NCI-H1092 treated with DMSO at 0.1 percent for 48 hours (cell line): ENCODE measurements around the gene ZNF275.
A peak's percentile ranks its signal among the peaks of the same experiment; 100 is the strongest.
"Not testable (repeated sequence)": the region's sequence is repeated elsewhere in the genome, so short reads cannot be mapped to it uniquely, and the experiment has no call there.

Experiments used
- DNase-seq: peaks from one replicate; lab custom pipeline; 2025; lab: John Stamatoyannopoulos, UW

ZNF275 gene

DNA sequence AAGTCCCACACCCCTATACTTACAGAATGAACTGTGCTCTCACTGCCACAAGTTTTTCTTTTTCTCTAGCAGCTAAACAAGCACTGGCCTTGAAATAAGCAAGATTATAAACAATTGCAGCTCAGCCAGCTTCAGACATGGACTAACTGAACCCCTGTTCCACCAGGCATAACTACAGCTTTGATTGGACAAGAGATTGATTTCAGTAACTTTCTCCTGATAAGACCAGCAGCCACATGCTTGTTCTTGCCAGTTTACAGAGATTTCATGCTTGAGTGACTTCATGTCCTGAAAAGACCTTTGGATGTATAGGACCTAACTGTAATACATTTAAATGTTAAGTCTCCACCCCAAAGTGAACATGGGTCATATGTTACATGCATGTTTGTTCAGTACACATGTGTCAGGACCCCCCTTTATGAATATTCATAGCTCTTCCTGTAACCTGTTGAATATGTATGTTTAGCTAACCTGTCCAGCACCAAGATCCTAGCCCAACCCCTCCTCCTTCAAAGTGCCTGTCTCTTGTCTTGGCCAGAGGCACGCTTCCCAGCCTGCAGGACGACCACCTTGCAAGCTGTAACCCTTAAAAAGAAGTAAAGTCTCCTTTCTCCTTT is 27.9 kb downstream of the ZNF275 start:
- no peak for DNase-seq

DNA sequence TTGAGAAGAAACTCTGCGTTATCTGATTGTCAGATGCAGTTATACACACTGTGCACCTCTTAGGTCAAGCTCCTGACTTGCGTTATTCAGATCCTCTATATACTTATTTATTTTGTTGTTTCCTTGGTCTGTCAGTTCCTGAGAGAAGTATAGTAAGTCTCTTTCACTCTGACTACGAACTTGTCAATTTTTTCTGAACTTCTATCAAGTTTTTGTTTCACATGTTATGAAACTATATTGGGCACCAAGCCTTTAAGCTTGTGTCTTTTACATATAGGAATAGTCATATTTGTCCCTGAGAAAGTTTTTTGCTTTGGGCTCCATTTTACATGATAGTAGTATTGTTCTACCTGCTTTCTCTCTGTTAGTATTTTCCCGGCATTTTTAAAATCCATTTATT is 31.7 kb downstream of the ZNF275 start:
- DNase-seq: no peak

DNA sequence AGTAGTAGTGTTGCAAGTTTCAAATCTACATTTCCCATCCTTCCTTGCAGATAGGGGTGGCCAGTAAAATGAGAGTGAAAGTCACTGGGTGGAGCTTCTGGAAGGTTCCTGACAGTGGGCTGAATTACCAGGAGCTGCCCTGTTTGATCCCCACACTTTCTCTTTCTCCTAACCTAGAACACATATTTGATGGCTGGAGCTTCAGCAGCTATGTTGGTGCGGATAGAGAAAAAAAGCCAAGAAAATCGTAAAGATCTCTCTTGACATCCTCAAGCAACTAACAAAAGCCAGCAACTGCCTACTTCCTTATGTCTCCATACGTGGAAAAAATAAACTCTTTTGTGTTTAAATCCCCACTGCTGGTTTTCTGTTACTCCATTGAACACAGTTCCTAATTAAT is 32.2 kb downstream of the ZNF275 start:
- no peak for DNase-seq

DNA sequence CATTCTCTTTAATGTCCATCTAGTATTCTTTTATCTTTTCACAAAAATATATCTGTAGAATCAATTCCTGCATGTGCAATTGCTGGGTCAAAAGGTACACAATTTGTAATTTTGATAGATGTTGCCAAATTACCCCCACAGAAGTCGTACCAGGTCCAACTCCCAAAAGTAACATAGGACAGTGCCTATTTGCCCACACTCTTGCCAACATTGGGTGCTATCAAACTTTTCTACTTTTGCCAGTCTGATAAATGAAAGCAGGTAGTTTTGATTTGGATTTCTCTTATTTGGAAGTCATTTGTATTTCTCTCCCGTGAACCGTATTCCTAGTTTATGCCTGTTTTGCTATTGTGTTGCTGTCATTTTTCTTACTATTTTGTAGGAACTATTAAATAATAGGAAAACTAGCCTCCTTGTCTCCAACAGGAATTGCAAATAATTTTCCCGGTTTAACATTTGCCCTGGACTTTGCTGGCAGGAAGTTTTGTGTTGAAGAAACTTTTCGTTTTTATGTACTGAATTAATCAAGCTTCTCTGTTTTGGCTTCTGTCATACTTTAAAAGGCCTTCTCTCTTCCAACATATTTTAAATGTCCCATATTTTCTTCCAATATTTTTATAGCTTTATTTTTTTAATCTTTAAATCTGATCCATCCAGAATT is 33.1 kb downstream of the ZNF275 start:
- DNase-seq: no peak

DNA sequence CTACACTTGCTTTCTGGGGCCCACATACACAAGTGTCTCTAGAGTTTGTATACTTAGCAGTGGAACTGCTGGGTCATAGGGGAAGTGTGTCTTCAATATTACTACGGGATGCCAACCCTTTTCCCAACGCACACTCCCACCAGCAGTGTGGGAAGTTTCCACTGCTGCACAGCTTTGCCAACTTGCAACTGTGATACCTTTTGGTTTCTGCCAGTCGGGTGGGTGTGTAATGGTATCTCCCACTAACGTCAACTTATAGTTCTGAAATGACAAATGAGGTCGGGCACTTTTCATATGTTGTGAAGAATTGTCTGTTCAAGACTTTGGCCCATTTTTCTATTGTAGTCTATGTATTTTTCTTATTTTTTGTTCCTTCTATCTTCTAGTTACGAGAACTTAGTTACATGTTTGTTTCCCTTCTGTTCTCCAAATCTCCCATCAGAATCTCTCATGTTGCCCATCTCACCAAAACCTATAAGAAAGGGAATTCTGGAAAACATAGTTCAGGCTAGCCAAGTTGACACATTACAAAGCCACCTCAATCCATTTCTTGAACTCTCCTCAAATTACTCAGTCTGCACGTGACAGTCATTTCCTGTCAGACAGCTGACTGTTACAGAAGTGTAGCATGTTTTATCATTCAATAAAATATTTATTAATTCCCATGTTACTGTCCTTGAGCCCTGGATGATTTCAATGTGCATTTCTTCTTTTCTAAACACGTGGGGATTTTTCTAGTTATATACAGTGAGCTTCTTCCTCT is 36.5 kb downstream of the ZNF275 start:
- DNase-seq: no peak

DNA sequence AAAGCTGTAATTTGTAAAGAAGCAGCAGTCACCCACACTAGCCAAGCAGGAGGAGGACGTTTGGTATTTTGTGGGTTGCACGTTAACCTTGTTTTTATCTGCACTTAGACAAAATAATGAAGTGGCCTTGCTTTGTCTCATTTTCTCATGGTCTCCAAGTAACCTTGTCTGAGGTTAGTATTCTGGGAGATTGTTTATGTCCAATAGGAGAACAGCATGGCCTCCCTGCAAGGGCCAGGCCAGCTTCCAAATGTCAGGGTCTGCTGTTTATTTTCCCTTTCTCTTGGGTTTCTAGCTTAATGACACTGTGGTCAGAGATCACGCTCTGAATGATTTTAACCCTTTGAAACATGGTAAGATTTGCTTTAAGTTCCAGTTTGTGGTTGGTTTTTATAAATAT is 37.3 kb downstream of the ZNF275 start:
- DNase-seq: no peak

DNA sequence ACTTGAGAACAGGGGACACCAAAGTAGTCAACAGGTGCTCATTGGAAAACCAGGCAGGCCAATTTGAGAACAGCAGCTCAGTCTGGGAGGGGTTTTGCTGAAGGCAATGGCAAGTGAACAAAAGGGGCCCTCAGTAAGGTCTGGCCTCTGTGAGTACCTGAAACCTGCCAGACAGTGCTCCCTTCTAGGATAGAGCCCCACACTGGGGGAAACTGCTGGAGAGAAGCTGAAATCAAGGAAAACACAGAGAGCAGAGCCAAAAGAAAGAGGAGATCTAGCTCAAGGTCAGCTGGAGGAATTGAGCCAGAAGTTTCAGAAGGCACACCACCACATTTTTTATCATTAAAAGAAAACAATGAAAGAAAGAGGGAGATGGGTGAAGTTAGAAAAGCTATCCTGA is 39.0 kb downstream of the ZNF275 start:
- no peak for DNase-seq

DNA sequence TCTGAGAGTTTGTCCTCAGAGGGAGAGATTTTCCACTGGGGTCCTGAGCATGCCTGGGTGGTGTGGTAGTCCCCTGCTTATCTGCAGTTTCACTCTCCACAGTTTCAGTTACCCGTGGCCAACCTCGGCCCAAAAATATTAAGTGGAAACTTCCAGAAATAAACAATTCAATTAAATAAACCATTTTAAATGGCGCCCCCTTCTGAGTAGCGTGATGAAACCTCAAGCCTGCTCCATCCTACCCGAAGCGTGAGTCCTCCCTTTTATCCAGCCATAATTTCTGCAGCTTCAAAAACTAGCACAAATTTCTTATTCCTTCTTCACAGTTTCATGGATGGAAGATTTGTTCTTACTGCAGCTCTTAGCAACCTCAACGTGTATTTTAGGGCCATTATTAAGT is 40.5 kb downstream of the ZNF275 start:
- DNase-seq: no peak

DNA sequence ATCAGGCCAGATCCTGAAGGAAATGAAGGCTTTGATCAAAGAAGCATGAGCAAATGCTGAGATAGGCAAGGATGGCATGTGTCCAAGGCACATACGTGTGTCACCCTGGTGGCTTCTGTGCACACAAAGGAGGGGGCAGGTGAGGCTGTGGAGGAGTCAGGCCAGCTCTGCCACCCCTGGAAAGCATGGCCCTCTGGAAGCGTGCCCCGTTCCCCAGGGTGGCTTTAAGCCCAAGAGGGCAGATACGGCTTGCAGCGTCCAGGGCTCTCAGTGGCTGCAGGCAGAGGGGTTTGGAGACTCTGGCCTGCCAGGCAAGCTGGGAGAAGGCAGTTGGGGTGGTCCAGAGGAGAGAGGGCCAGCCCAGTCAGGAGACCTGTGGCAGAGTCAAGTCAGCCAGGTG is 41.6 kb downstream of the ZNF275 start:
- no peak for DNase-seq

DNA sequence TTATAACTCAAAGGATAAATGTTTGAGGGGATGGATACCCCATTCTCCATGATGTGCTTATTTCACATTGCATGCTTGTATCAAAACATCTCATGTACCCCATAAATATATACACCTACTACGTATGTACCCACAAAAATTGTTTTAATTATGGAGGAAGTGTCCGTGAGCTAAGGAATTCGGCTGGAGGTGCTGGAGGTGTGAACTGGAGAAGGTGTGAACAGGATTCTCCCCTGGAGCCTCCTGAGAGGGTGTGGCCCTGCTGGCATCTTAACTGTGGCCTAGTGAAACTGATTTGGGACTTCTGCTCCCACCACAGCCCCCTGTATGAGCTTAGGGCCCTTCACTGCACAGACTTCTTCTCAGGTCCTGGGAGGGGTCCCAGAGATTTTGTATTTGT is 43.8 kb downstream of the ZNF275 start:
- DNase-seq: no peak

DNA sequence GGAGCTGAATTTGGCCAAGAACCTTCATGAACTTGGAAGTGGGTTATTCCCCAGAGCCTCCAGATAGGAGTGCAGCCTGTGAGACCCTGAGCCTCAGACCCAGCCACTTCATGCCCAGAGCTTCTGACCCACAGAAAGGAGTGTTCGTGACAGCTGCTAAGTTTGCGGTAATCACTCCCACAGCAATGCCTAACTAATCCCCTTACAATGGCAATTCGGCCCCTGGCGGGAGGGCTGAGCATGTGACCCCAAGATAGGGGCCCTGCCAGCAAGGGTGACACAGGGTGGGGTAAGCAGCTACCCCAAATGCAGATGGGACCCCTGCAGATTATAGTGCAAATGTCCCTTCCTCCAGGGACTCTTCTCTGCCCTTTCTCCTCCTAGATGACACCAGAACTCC is 44.7 kb downstream of the ZNF275 start:
- DNase-seq: no peak

DNA sequence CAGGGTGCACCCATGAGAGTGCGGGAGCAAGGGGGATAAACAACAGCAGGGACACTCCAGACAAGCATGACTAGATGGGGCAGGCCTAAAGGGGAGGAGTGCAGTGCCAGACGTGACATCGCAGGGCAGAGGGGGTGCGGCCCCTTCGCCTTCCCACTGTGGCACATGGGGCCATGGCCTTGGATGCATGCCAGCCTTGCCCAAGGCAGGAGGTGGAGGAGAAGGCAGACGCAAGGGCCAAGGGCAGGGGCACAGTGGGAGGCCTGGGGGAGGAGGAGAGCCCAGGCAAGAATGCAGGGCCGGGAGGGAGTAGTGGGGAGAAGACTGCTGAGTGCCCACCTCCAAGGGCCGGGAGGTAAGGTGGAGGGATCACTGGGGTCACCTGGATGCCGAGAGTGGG is 45.6 kb downstream of the ZNF275 start:
- no peak for DNase-seq

DNA sequence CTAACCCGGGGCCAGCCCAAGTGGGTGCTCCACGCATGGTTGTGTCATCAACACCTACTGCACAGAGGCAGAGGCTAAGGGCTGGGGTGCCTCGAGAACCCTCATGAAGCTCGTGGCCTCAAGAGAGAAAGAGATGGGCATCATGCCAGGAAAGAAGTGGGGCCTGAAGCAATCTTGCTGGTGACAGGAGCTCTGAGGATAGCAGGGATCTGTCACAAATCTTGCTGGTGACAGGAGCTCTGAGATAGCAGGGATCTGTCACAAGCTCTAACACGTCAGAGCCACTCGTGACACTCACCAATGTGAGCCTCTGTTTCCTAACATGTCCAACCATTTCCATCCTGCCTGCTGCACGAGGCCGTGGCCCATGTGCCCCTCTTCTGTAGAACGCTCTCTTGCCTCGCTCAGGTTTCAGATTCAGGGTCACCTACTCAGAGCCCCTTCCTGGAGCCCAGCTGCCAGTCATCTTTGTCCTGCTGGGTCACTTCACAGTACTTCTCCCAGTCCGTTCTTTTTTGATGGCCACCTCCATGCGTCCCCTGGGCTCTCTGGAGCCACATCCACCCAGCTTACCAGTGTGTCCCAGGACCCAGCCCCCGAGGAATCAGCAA is 46.1 kb downstream of the ZNF275 start:
- no peak for DNase-seq

DNA sequence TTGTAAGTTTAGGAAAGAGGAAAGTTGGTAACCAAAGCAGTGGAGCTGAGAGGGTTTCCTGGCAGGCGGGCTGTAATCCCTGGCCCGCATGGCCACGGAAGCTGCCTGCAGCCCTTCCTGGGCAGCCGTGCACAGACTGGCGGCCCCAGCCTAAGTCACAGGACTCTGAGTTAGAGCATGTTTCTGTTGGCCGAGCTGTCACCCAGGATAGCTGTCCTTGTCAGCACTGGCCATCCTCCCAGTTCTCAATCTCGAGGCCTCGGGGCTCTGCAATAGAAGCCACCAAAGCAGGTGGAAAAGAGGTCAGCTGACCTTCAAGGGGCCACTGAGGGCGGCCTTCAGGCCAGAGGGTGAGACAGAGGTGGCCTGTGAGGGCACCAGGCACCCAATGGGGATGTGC is 46.7 kb downstream of the ZNF275 start:
- DNase-seq: no peak

DNA sequence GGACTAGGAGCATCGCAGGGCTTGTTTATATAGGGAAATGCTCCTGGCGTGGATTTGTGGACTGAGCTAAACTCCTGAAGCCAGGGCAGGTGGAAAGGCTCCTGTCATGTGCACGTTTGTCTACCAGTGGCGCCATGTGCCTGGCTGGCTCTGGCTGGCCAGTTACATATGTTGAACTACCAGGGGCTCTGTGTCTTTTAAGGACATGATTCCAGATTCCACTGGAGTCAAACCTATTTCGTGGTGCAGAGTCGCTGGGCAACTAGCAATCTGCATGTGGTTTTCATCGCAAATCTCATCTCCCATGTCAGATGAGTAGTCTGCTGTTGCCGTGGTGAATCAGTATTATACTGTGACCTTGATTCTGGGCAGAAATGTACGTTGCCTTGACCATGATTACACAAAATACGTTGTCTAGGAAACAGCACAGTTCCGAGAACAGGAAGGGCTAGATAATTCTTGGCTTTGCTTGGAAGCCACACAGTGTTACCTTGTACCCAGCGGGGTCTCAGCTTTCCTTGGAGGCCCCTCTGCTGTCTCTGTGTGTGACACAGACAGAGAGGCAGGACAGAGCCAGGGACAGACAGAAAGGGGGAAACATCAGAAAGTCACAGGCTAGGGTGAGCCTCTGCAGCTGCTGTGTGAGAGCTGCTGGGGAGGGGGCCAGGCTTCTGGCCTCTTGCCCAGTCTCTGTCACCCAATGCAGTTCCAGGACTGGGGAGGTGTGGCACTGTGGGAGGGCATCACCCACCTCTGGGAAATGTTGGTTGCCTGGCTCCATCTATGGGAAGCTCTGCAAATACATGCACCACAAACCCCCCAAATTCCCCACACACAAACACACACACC is 48.0 kb downstream of the ZNF275 start:
- peak; percentile 82 for DNase-seq

DNA sequence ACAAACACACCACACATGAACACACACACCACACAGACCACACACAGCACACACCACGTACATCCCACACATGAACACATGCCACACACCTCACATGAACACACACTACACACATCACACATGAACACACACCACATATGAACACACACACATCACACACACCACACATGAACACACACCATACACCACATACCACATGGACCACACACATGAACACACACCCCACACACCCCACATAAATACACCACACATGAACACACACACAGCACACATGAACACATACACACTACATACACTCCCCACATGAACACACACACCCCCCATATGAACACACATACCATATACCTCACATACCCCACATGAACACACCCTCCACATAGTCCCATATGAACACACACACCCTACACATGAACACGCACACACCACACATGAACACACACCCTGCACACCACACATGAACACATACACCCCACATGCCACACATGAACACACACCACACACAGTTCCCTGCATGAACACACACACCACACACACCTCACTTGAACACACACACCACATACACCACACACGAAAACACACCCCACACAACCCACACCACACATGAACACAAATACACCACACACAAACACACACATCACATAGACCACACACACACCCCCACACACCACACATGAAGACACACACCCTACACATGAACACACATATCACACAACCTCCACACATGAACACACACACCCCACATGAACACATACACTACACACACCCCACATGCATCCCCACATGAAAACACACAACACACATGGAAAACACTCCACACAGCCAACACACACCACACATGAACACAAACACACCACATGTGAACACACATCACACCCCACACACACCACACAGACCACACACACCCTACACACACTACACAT is 48.9 kb downstream of the ZNF275 start:
- no peak for DNase-seq

DNA sequence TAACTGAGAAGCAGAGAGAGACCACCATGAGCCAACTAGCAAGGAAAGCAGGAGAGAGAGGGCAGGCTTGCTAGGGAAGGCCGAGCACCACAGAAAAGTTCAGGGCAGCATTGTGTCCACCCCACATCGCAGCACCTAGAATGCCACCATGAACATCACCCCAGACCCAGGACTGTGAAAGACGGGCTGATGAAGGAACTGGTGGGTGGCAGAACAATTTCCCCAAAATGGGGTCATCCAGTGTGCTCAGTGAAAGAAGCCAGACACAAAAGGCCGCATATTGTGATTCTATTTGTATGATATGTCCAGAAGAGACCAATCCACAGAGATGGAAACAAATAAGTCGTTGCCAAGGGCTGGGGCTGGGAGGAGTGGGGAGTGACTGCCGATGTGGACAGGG is 50.4 kb downstream of the ZNF275 start:
- DNase-seq: no peak

DNA sequence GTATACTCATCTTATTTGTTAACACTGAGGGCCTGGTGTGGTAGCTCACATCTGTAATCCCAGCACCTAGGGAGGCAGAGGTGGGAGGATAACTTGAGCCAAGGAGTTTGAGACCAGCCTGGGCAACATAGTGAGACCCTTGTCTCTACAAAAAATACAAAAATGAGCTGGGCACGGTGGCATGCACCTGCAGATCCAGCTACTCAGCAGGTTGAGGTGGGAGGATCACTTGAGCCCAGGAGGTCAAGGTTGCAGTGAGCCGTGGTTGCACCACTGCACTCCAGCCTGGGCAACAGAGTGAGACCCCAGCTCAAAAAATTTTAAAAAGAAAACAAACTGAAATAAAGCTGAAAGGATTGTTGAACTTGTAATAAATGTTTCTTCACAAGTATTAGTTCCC is 51.0 kb downstream of the ZNF275 start:
- not testable (repeated sequence) for DNase-seq

DNA sequence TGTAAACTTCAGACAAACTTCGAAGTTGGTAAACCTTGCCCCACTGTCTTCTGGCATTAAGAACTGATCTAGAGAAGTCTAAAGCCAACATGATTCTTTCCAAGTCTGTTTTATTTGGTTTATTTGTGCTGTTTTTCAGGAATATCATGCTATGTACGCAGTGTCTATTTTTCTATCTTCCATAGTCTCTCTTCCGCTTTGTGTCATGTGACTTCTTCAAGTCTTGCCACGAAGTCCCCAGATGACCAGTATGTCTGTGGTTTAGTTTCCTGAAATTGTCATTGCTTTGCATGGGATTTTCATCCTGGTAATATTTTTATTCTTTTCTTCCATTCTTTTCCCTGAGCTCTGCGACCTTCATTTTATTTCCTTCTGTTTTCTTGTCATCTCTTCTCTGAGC is 52.1 kb downstream of the ZNF275 start:
- no peak for DNase-seq

DNA sequence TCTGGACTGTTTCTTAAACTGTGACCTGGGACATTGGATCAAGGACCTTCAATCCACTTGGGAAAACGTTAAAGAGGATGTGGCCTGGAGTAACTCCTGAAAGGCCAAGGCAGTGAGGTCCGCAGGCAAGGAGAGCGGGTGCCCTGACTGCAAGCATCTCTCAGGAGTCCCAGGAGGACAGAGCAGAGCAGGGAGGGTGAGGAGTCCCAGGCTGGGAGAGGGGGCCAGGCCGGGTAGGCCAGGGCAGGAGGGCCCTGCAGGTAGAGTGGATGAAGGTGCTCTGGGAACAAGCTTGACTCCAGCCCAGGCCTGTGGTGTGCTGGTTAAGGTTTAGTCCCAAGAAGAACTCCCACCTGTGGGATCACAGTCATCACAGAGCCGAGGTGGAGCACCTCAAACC is 53.4 kb downstream of the ZNF275 start:
- no peak for DNase-seq
